Large intestine (tissue), 3 donors: ENCODE measurements around the gene ST3GAL5. TPM values are rescaled to one million over a fixed set of nuclear protein-coding genes. Genes with fewer than 3 reads are reported as not detected.
"Not testable (repeated sequence)": the region's sequence is repeated elsewhere in the genome, so short reads cannot be mapped to it uniquely, and the experiment has no call there.

Experiments
- DNase-seq, 2 donors: peaks; one replicate each; pipeline versions ENCODE4 v3.0.0 to v3.0.0-alpha.2; 2013
- H3K27ac ChIP-seq: one replicate; pipeline ENCODE4 v1.5.1; 2013; ENCODE audit warnings: low read length
- H3K27me3 ChIP-seq: 2 replicates; pipeline ENCODE4 v1.6.1; 2013; ENCODE audit warnings: low read length; ENCODE audit not compliant: control insufficient read depth, insufficient read depth
- H3K36me3 ChIP-seq: 2 replicates; pipeline ENCODE4 v1.6.1; 2013; ENCODE audit warnings: low read length; ENCODE audit not compliant: control insufficient read depth, insufficient read depth
- H3K4me1 ChIP-seq: one replicate; pipeline ENCODE4 v1.6.1; 2013; ENCODE audit warnings: low read length; ENCODE audit not compliant: control insufficient read depth, insufficient read depth
- H3K4me3 ChIP-seq: one replicate; pipeline ENCODE4 v1.5.1; 2013; ENCODE audit warnings: low read length
- H3K9me3 ChIP-seq: one replicate; pipeline ENCODE4 v1.6.1; 2013; ENCODE audit warnings: mild to moderate bottlenecking, low read depth, low read length, moderate library complexity; ENCODE audit not compliant: control insufficient read depth
- WGBS: methylation state at CpG from one replicate; pipeline ENCODE4 v1.1.5; 2013; ENCODE audit warnings: low lambda C conversion rate; ENCODE audit not compliant: insufficient coverage; 5-methylcytosine and 5-hydroxymethylcytosine counted together
- polyA plus RNA-seq: library from polyadenylated mRNA; unstranded; fragments of 120-200 nt; gene quantifications from one replicate; pipeline ENCODE4 v1.2.1, GENCODE V29; 2013

ST3GAL5 gene
- polyA plus RNA-seq, 1 donor, result 10.0 TPM

DNA sequence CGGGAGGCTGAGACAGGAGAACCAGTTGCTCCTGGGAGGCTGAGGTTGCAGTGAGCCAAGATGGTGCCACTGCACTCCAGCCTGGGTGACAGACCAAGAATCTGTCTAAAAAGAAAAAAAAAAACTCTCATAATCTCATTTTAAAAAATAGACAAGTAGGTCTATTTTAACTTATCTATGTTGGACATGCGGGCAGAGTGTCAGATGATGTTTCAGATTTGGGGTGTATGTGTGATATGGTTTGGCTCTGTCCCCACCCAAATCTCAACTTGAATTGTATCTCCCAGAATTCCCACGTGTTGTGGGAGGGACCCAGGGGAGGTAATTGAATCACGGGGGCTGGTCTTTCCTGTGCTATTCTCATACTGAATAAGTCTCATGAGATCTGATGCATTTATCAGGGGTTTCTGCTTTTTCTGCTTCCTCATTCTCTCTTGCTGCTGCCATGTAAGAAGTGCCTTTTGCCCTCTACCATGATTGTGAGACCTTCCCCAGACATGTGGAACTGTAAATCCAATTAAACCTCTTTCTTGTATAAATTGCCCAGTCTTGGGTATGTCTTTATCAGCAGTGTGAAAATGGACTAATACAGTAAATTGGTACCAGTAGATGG is 8.0 kb downstream of the ST3GAL5 start:
- H3K27ac ChIP-seq, H3K4me1 ChIP-seq, H3K4me3 ChIP-seq, H3K36me3 ChIP-seq, DNase-seq, H3K27me3 ChIP-seq, H3K9me3 ChIP-seq: not testable (repeated sequence)
- no CpG with 5 or more reads among the region's 4 CpGs for WGBS

DNA sequence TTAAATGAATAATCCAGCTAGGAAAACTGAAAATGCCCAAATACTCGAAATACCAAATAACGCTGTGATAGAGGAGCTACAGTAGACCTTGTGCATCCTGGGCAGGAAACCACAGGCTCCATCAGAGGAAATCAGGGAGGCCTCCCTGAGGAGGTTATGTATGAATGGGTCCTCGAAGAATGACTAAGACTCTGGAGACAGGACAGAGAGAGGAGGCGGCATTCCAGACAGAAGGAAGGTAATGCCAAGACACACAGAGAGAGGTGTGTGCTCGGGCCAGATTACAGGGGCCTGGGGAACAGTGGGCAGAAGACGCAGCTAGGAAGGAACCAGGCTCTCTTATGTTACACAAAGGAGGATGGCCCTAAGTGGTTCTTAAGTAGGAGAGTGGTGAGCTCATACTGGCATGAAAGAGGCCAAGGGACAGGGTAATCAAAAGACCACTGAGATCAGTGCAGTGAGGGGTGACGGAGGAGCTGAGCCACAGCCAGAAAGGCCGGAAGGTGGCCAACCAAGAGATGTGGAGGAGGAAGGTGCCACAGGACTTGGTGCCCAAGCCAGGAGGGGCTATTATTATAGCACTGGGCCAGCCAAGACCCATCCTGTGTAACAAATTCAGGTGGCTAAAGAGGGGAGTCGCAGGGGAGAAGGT is 9.9 kb downstream of the ST3GAL5 start:
- no peaks in the 10 kb centered on the region for H3K36me3 ChIP-seq
- H3K9me3 ChIP-seq, result no peaks in the 10 kb centered on the region
- H3K4me3 ChIP-seq, result no peak overlapping the region
- DNase-seq, result no peak
- H3K4me1 ChIP-seq, result no peaks in the 10 kb centered on the region
- WGBS, result 95% methylated on average over 3 of the region's 9 CpGs
- no peak overlapping the region for H3K27ac ChIP-seq
- H3K27me3 ChIP-seq, result peaks cover 2% of the 10 kb centered on the region

- WGBS, result 100% methylated on average over 2 of the region's 8 CpGs
- Histone ChIP-seq H3K36me3 (no peaks in the 10 kb centered on the region), H3K27me3 (peaks cover 2% of the 10 kb centered on the region), H3K9me3 (no peaks in the 10 kb centered on the region), H3K27ac (no peak overlapping the region), H3K4me3 (no peak overlapping the region), H3K4me1 (no peaks in the 10 kb centered on the region)
- DNase-seq, result no peak
Measured at GRCh38 chr2:85875350-85876050, 13.3 kb downstream of the ST3GAL5 start.

DNA sequence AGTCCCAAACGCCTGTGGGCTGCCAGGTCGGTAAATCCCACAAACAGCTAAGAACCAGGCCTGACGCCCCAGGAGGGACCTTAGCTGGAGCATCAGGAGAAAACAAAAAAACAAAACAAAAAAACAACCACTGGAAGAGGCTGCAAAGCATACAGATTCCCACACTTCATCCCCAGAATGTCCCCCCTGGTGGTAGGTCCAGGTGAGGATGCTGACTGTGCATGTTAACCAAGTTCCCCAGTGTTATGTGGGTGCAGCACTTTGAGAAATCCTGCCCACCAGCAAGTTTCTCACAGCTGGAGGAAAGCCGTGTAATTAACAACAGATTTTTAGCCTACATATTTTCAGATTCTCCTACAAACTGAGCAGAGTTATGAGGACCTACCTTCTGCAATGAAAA is 15.1 kb downstream of the ST3GAL5 start:
- Histone ChIP-seq H3K27me3 (peaks cover 2% of the 10 kb centered on the region), H3K36me3 (no peaks in the 10 kb centered on the region), H3K4me1 (no peaks in the 10 kb centered on the region), H3K4me3 (no peak overlapping the region), H3K9me3 (no peaks in the 10 kb centered on the region), H3K27ac (no peak overlapping the region)
- DNase-seq, result no peak
- WGBS, result 60% methylated on average over 1 of the region's 4 CpGs

DNA sequence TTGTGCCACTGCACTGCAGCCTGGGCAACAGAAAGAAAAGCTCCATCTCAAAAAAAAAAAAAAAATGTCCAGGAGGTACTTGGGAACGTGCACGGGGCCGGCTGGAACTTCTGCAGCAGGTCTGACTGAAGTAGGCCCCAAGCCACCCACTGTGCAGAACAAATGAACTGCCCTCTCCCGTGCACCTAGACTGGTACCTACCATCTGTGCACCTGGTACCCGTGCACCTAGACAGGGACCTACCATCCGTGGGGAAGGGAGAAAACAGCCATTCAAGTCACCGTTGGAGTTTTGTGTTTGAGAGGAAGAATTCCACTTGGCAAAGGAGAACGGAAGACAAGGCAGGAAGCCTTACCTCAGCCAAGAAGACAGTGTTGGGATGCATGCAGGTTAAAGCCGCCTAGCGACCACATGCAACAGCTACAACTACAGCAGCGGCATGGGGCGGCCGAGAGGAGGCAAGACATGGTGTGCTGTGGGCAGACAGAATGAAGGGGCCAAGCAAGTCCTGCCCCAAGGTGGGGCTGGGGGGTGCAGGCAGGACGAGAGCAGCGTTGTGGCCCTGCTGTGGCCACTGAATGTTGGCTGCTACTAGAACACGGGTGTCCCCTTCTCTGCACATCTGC is 16.1 kb downstream of the ST3GAL5 start:
- no peak overlapping the region for H3K4me3 ChIP-seq
- no peaks in the 10 kb centered on the region for H3K27me3 ChIP-seq
- no peak for DNase-seq
- no peaks in the 10 kb centered on the region for H3K4me1 ChIP-seq
- 100% methylated on average over 1 of the region's 16 CpGs for WGBS
- no peak overlapping the region for H3K27ac ChIP-seq
- no peaks in the 10 kb centered on the region for H3K9me3 ChIP-seq
- no peaks in the 10 kb centered on the region for H3K36me3 ChIP-seq

DNA sequence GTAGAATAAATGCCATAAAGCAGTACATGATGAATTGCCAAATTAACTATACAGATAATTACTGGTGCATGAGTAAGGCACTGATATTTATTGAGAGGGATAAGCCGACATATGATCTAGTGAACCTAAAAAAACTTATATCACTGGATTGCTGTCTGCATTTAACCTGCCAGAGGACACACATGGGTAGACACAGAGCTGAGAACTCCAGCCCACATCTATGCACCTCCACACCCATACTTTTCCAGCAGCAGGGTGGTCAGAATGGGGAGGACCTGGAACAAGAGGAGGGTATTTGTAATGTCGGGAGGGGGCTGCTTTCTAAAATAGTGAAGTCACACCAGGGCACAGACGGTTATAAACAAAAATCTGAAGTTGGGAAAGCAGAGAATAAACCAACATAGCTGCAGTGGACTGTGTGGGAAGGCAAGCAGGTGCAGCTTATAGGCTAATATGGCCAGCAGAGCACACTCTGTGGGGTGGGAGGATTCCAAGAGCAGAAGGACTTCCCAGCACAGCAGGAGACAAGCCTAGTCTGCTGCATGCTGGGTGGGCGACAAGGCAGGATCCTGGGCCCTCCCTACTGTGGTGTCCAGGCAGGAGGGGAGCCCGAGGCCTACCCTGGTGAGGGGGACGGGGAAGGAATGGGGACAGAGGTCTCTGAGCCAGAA is 17.2 kb downstream of the ST3GAL5 start:
- no peaks in the 10 kb centered on the region for H3K4me1 ChIP-seq
- no peaks in the 10 kb centered on the region for H3K36me3 ChIP-seq
- no peak overlapping the region for H3K4me3 ChIP-seq
- no peak for DNase-seq
- H3K9me3 ChIP-seq, result no peaks in the 10 kb centered on the region
- no peaks in the 10 kb centered on the region for H3K27me3 ChIP-seq
- 100% methylated on average over 1 of the region's 6 CpGs for WGBS
- no peak overlapping the region for H3K27ac ChIP-seq

GRCh38 chr2:85868822-85869221 is 20.0 kb downstream of the ST3GAL5 start:
- Histone ChIP-seq H3K9me3 (no peaks in the 10 kb centered on the region), H3K27me3 (no peaks in the 10 kb centered on the region), H3K4me1 (no peaks in the 10 kb centered on the region), H3K36me3 (no peaks in the 10 kb centered on the region), H3K4me3 (no peak overlapping the region), H3K27ac (no peak overlapping the region)
- no CpG with 5 or more reads among the region's 9 CpGs for WGBS
- DNase-seq, result no peak

- peaks cover 2% of the 10 kb centered on the region for H3K36me3 ChIP-seq
- no peak overlapping the region for H3K4me3 ChIP-seq
- H3K4me1 ChIP-seq, result no peaks in the 10 kb centered on the region
- DNase-seq, result no peak
- H3K9me3 ChIP-seq, result no peaks in the 10 kb centered on the region
- H3K27ac ChIP-seq, result no peak overlapping the region
- 100% methylated on average over 2 of the region's 11 CpGs for WGBS
- H3K27me3 ChIP-seq, result no peaks in the 10 kb centered on the region
Measured at GRCh38 chr2:85867556-85868292, 21.1 kb downstream of the ST3GAL5 start.

- Histone ChIP-seq H3K4me3 (no peak overlapping the region), H3K4me1 (no peaks in the 10 kb centered on the region), H3K27ac (no peak overlapping the region), H3K27me3 (no peaks in the 10 kb centered on the region), H3K9me3 (no peaks in the 10 kb centered on the region), H3K36me3 (peaks cover 2% of the 10 kb centered on the region)
- no CpG with 5 or more reads among the region's 1 CpG for WGBS
- DNase-seq, result no peak
Measured at GRCh38 chr2:85867121-85867520, 21.7 kb downstream of the ST3GAL5 start.
